ENCODE results near the gene SMG9.
"Not testable (repeated sequence)": the region's sequence is repeated elsewhere in the genome, so short reads cannot be mapped to it uniquely, and the experiment has no call there.

Gene SMG9

GRCh38 chr19:43691755-43692154, 63.0 kb downstream of the SMG9 start:
- DNase-seq (ENCODE audit: low read depth, low spot score): no peak

GRCh38 chr19:43690890-43691289, 63.9 kb downstream of the SMG9 start:
- no peak for DNase-seq (ENCODE audit: low read depth, low spot score)

- DNase-seq (ENCODE audit: low read depth, low spot score): no peak
Measured at GRCh38 chr19:43690444-43690843, 64.3 kb downstream of the SMG9 start.

- DNase-seq (ENCODE audit: low read depth, low spot score): no peak
Measured at GRCh38 chr19:43688059-43688701, 66.6 kb downstream of the SMG9 start.

- no peak for DNase-seq (ENCODE audit: low read depth, low spot score)
Measured at GRCh38 chr19:43687660-43687997, 67.1 kb downstream of the SMG9 start.

GRCh38 chr19:43684326-43684725, 70.4 kb downstream of the SMG9 start:
- no peak for DNase-seq (ENCODE audit: low read depth, low spot score)

GRCh38 chr19:43683905-43684304, 70.9 kb downstream of the SMG9 start:
- DNase-seq (ENCODE audit: low read depth, low spot score): no peak

GRCh38 chr19:43682824-43683661, 71.7 kb downstream of the SMG9 start:
- no peak for DNase-seq (ENCODE audit: low read depth, low spot score)

GRCh38 chr19:43682269-43682668, 72.5 kb downstream of the SMG9 start:
- not testable (repeated sequence) for DNase-seq (ENCODE audit: low read depth, low spot score)

GRCh38 chr19:43681821-43682220, 72.9 kb downstream of the SMG9 start:
- no peak for DNase-seq (ENCODE audit: low read depth, low spot score)

- DNase-seq (ENCODE audit: low read depth, low spot score): no peak
Measured at GRCh38 chr19:43678512-43679261, 76.1 kb downstream of the SMG9 start.

Measured in brain pericyte (primary cell).